ENCODE measurements around the gene BAZ2B.

Gene BAZ2B

GRCh38 chr2:159298967-159299366, 317.4 kb downstream of the BAZ2B start:
- FAIRE-seq, result no peak

- no peak for FAIRE-seq
Measured at GRCh38 chr2:159297042-159297707, 319.2 kb downstream of the BAZ2B start.

GRCh38 chr2:159292157-159292556, 324.2 kb downstream of the BAZ2B start:
- no peak for FAIRE-seq

GRCh38 chr2:159290289-159290907, 325.9 kb downstream of the BAZ2B start:
- no peak for FAIRE-seq

GRCh38 chr2:159287733-159288132, 328.6 kb downstream of the BAZ2B start:
- FAIRE-seq, result no peak

- peak; percentile 38 for FAIRE-seq
Measured at GRCh38 chr2:159286709-159287441, 329.5 kb downstream of the BAZ2B start.

- no peak for FAIRE-seq
Measured at GRCh38 chr2:159285929-159286708, 330.2 kb downstream of the BAZ2B start, which contains the start of gene WDSUB1. Gene WDSUB1, minus strand, starts transcription at chr2:159286703. Its CDS starts 3,634 bp downstream, at chr2:159283069.

GRCh38 chr2:159285433-159285832, 330.9 kb downstream of the BAZ2B start:
- FAIRE-seq, result no peak

- FAIRE-seq, result no peak
Measured at GRCh38 chr2:159283529-159283928, 332.8 kb downstream of the BAZ2B start.

- no peak for FAIRE-seq
Measured at GRCh38 chr2:159281002-159281401, 335.3 kb downstream of the BAZ2B start.

GRCh38 chr2:159279700-159280099, 336.6 kb downstream of the BAZ2B start:
- no peak for FAIRE-seq

GRCh38 chr2:159275111-159275510, 341.2 kb downstream of the BAZ2B start:
- FAIRE-seq, result no peak

GRCh38 chr2:159272156-159272555, 344.2 kb downstream of the BAZ2B start:
- FAIRE-seq, result no peak

- no peak for FAIRE-seq
Measured at GRCh38 chr2:159270744-159271379, 345.5 kb downstream of the BAZ2B start.

Measured in TTC549 (cell line).